HepG2 (cell line): ENCODE measurements around the gene GEMIN8. TPM values are rescaled to one million over a fixed set of nuclear protein-coding genes. Genes with fewer than 3 reads are reported as not detected.

Experiments used
- E2F5 ChIP-seq: sonication (generic); formaldehyde crosslinking; conservative IDR thresholded peaks from 2 replicates; pipeline ENCODE4 v1.4.0; 2020; ENCODE audit warnings: missing genetic modification reagents
- FOSL2 ChIP-seq: sonication (generic); formaldehyde crosslinking; IDR thresholded peaks from 2 replicates; pipeline ENCODE4 v1.4.0; 2020; ENCODE audit warnings: missing genetic modification reagents
- KLF11 ChIP-seq: IDR thresholded peaks from 2 replicates; pipeline ENCODE4 v1.6.1; 2016; ENCODE audit warnings: missing compliant biosample characterization
- MED1 ChIP-seq: sonication (generic); formaldehyde crosslinking; IDR thresholded peaks from 2 replicates; pipeline ENCODE4 v1.4.0; 2020; ENCODE audit warnings: missing genetic modification reagents
- NFIB ChIP-seq: sonication (generic); formaldehyde crosslinking; IDR thresholded peaks from 2 replicates; pipeline ENCODE4 v1.9.0; 2021; ENCODE audit warnings: missing genetic modification reagents, mild to moderate bottlenecking, borderline replicate concordance
- RFXAP ChIP-seq: sonication (generic); formaldehyde crosslinking; IDR thresholded peaks from 2 replicates; pipeline ENCODE4 v1.4.0; 2020; ENCODE audit warnings: missing genetic modification reagents, borderline replicate concordance
- SRF ChIP-seq: IDR thresholded peaks from 2 replicates; pipeline ENCODE4 v1.6.1; 2011; ENCODE audit warnings: mild to moderate bottlenecking, low read depth, low read length, moderate library complexity
- TFAP4 ChIP-seq: sonication (generic); IDR thresholded peaks from 2 replicates; pipeline ENCODE4 v1.6.1; 2016; ENCODE audit warnings: low read depth, borderline replicate concordance
- TFE3 ChIP-seq: IDR thresholded peaks from 2 replicates; pipeline ENCODE4 v1.6.1; 2016
- THAP8 ChIP-seq: sonication (generic); formaldehyde crosslinking; IDR thresholded peaks from 2 replicates; pipeline ENCODE4 v1.5.1; 2020; ENCODE audit warnings: missing genetic modification reagents, mild to moderate bottlenecking, borderline replicate concordance
- USF2 ChIP-seq, 2 experiments: sonication (generic) in 1 of 2; formaldehyde crosslinking in 1 of 2; IDR thresholded peaks; 2 replicates each; pipeline versions ENCODE4 v1.5.1 to v1.6.1; 2011 to 2020; ENCODE audit warnings: borderline replicate concordance in 1 of 2, low read depth in 1 of 2, low read length in 1 of 2, mild to moderate bottlenecking in 1 of 2, missing genetic modification reagents in 1 of 2, moderate library complexity in 1 of 2
- ZNF18 ChIP-seq: sonication (generic); formaldehyde crosslinking; IDR thresholded peaks from 2 replicates; pipeline ENCODE4 v1.8.0; 2022; ENCODE audit warnings: mild to moderate bottlenecking, missing genetic modification reagents; ENCODE audit not compliant: insufficient replicate concordance
- ZNF292 ChIP-seq: sonication (generic); formaldehyde crosslinking; IDR thresholded peaks from 2 replicates; pipeline ENCODE4 v1.8.1; 2022; ENCODE audit warnings: mild to moderate bottlenecking, low read depth, missing genetic modification reagents, borderline replicate concordance
- ZNF558 ChIP-seq: sonication (generic); formaldehyde crosslinking; IDR thresholded peaks from 2 replicates; pipeline ENCODE4 v1.9.0; 2022; ENCODE audit warnings: mild to moderate bottlenecking, missing genetic modification reagents, borderline replicate concordance
- ZNF564 ChIP-seq: sonication (generic); formaldehyde crosslinking; IDR thresholded peaks from 2 replicates; pipeline ENCODE4 v1.8.1; 2023; ENCODE audit warnings: mild to moderate bottlenecking, missing genetic modification reagents
- ZNF576 ChIP-seq: sonication (generic); formaldehyde crosslinking; IDR thresholded peaks from 2 replicates; pipeline ENCODE4 v1.4.0; 2020; ENCODE audit warnings: mild to moderate bottlenecking, missing genetic modification reagents
- ZUFSP ChIP-seq: sonication (generic); formaldehyde crosslinking; IDR thresholded peaks from 2 replicates; pipeline ENCODE4 v1.9.0; 2021; ENCODE audit warnings: missing genetic modification reagents, mild to moderate bottlenecking, borderline replicate concordance
- polyA plus RNA-seq, 8 experiments: library from polyadenylated mRNA; depleted of rRNA in 3 of 8; stranded (reverse) in 7 of 8; unstranded in 1 of 8; fragments of >200 nt; fragmentation: Illumina TruSeq in 4 of 8; extraction: Trizol in 4 of 8; gene quantifications; 2 replicates each; pipeline versions ENCODE4 v1.2.1 to v1.2.3, GENCODE V29; 2011 to 2016; ENCODE audit warnings: low read depth in 4 of 8, missing spikeins in 1 of 8, mixed read lengths in 1 of 8; ENCODE audit not compliant: insufficient read depth in 1 of 8
- total RNA-seq, 5 experiments: library from RNA; depleted of rRNA; stranded (reverse); fragments of >200 nt; fragmentation: Illumina TruSeq; extraction: Trizol; gene quantifications; 2 replicates each; pipeline ENCODE4 v1.2.3, GENCODE V29; 2016; ENCODE audit warnings: low read depth in 1 of 5

The GEMIN8 gene
- total and polyA plus RNA-seq, 2 of the 13 experiments (the other 11 are each of a cell fraction or from before 2014, with no cell fraction given) = 9.7 to 23.7 TPM

- no peak for TF ChIP-seq ZUFSP
- TF ChIP-seq ZNF564 (CRISPR knock-in tag) = no peak
- no peak for TF ChIP-seq ZNF576 (CRISPR knock-in tag)
- TF ChIP-seq ZNF18 (CRISPR knock-in tag) = no peak
- TF ChIP-seq NFIB (CRISPR knock-in tag) = no peak
- TF ChIP-seq THAP8 (CRISPR knock-in tag) = no peak
- TF ChIP-seq SRF = no peak
- TF ChIP-seq E2F5 (CRISPR knock-in tag) = no peak
- no peak for TF ChIP-seq KLF11 (CRISPR knock-in tag)
- peak; percentile 54; the same call in 1 of the 2 replicates for TF ChIP-seq TFE3
- TF ChIP-seq ZNF292 (CRISPR knock-in tag) = no peak
- no peak for TF ChIP-seq ZNF558
- TF ChIP-seq USF2 (IDR thresholded peaks at IDR 0.05; ENCODE audit: low read depth, low read length) = peak; percentile 62
- TF ChIP-seq USF2 (CRISPR knock-in tag; IDR thresholded peaks at IDR 0.05; ENCODE audit: borderline replicate concordance) = peak; percentile 43; the same call in 1 of the 2 replicates
- no peak; the same call in 1 of the 2 replicates for TF ChIP-seq TFAP4
- TF ChIP-seq RFXAP (CRISPR knock-in tag) = peak; percentile 62; the same call in 1 of the 2 replicates
- TF ChIP-seq MED1 (CRISPR knock-in tag) = no peak; the same call in 1 of the 2 replicates
- TF ChIP-seq FOSL2 (CRISPR knock-in tag) = 0 out of 2 replicates have a peak, but pooled peaks have one; percentile 10
These were observed at the start of gene GEMIN8 (continued) for GRCh38 chrX:14029425-14030173.
